T-cell (primary cell): ENCODE results near the gene CLEC4M. TPM values are rescaled to one million over a fixed set of nuclear protein-coding genes. Genes with fewer than 3 reads are reported as not detected.
A peak's percentile ranks its signal among the peaks of the same experiment; 100 is the strongest.

Experiments used
- ATAC-seq, 4 experiments: fragments of 200-7000 bp in 3 of 4; fragments of 150-1000 bp in 1 of 4; cut with Tn5 transposase; replicated peaks in 1 of 4; 1 replicate in 3 of 4; 2 replicates in 1 of 4; pipeline ENCODE4 v1.10.0; 2021; ENCODE audit warnings: moderate library complexity in 3 of 4, mild to moderate bottlenecking in 2 of 4, moderate number of reproducible peaks in 1 of 4
- CTCF ChIA-PET, 2 donors: fragments of 300-600 bp; sonication (Branson Sonifier 250); formaldehyde crosslinking; loops; one replicate each; lab custom pipeline; 2022; ENCODE audit warnings: antibody characterized with exemption in 2 of 2; lab: Charles Lee
- POLR2A ChIA-PET, 2 donors: fragments of 300-600 bp; sonication (Branson Sonifier 250); formaldehyde crosslinking; loops; one replicate each; lab custom pipeline; 2022; ENCODE audit warnings: antibody characterized with exemption in 2 of 2; lab: Charles Lee
- DNase-seq, 35 experiments: peaks; one replicate each; pipeline versions ENCODE4 v3.0.0 to v3.0.0-alpha.2; 2013 to 2023
- H3K27ac ChIP-seq: one replicate; pipeline ENCODE4 v1.5.1; 2013; ENCODE audit warnings: low read length
- H3K27me3 ChIP-seq, 2 experiments: replicated peaks in 1 of 2; 1 replicate in 1 of 2; 2 replicates in 1 of 2; pipeline versions ENCODE4 v1.6.1 to v1.7.0; 2013; ENCODE audit warnings: low read length in 1 of 2, mixed read lengths in 1 of 2; ENCODE audit not compliant: control insufficient read depth in 2 of 2, insufficient read depth in 2 of 2; ENCODE audit errors: extremely low read depth in 1 of 2
- H3K36me3 ChIP-seq, 2 donors: 1 replicate in 1 of 2; 2 replicates in 1 of 2; pipeline versions ENCODE4 v1.6.1 to v1.7.0; 2013; ENCODE audit warnings: low read length in 1 of 2; ENCODE audit not compliant: control insufficient read depth in 2 of 2, insufficient read depth in 1 of 2; ENCODE audit errors: extremely low read depth in 1 of 2
- H3K4me1 ChIP-seq, 2 experiments: 1 replicate in 1 of 2; 2 replicates in 1 of 2; pipeline versions ENCODE4 v1.6.1 to v1.7.0; 2013; ENCODE audit warnings: low read length in 2 of 2, mixed read lengths in 1 of 2; ENCODE audit not compliant: insufficient read depth in 2 of 2, control insufficient read depth in 1 of 2; ENCODE audit errors: extremely low read depth in 1 of 2
- H3K4me3 ChIP-seq, 2 donors: 1 replicate in 1 of 2; 2 replicates in 1 of 2; pipeline versions ENCODE4 v1.5.1 to v1.7.0; 2013; ENCODE audit warnings: mild to moderate bottlenecking in 2 of 2, low read length in 1 of 2, moderate library complexity in 1 of 2; ENCODE audit not compliant: control insufficient read depth in 1 of 2; ENCODE audit errors: extremely low read depth in 1 of 2
- H3K9me3 ChIP-seq: 2 replicates; pipeline ENCODE4 v1.7.0; 2013
- H3K27ac Mint-ChIP-seq, 2 donors: one replicate each; pipeline ENCODE4 v1.8.0; 2020 to 2021; ENCODE audit warnings: mild to moderate bottlenecking in 2 of 2, mixed read lengths in 2 of 2
- H3K27me3 Mint-ChIP-seq, 2 donors: one replicate each; pipeline ENCODE4 v1.8.0; 2021 to 2022; ENCODE audit warnings: mixed read lengths in 2 of 2
- H3K36me3 Mint-ChIP-seq: one replicate; pipeline ENCODE4 v1.8.0; 2021; ENCODE audit warnings: mixed read lengths
- H3K4me1 Mint-ChIP-seq, 3 donors: one replicate each; pipeline ENCODE4 v1.8.0; 2020 to 2022; ENCODE audit warnings: mixed read lengths in 3 of 3, mild to moderate bottlenecking in 1 of 3
- H3K4me3 Mint-ChIP-seq, 3 donors: one replicate each; pipeline ENCODE4 v1.8.0; 2020 to 2022; ENCODE audit warnings: mild to moderate bottlenecking in 3 of 3, mixed read lengths in 3 of 3, moderate library complexity in 3 of 3
- H3K9me3 Mint-ChIP-seq, 3 donors: one replicate each; pipeline ENCODE4 v1.8.0; 2020 to 2022; ENCODE audit warnings: mixed read lengths in 3 of 3
- WGBS: methylation state at CpG from one replicate; pipeline ENCODE4 v1.1.5; 2013; ENCODE audit warnings: missing lambda C conversion rate; ENCODE audit not compliant: insufficient coverage; 5-methylcytosine and 5-hydroxymethylcytosine counted together
- total RNA-seq, 35 experiments: library from RNA in 6 of 35; stranded (reverse) in 6 of 35; fragments of 120-200 nt in 1 of 35; gene quantifications; one replicate each; pipeline versions ENCODE4 v1.2.1 to v1.2.4 and lab custom pipeline; 2013 to 2026

The CLEC4M gene, protein sequence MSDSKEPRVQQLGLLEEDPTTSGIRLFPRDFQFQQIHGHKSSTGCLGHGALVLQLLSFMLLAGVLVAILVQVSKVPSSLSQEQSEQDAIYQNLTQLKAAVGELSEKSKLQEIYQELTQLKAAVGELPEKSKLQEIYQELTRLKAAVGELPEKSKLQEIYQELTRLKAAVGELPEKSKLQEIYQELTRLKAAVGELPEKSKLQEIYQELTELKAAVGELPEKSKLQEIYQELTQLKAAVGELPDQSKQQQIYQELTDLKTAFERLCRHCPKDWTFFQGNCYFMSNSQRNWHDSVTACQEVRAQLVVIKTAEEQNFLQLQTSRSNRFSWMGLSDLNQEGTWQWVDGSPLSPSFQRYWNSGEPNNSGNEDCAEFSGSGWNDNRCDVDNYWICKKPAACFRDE
- total RNA-seq (under 1 TPM in 2 of 5 donors, not detected in 3; 0.20 to 0.30 TPM), total RNA-seq (lab: John Stamatoyannopoulos, UW) (0 to 0.26 (median 0) reads per million in 29 experiments)
- total RNA-seq (2013): not detected

DNA sequence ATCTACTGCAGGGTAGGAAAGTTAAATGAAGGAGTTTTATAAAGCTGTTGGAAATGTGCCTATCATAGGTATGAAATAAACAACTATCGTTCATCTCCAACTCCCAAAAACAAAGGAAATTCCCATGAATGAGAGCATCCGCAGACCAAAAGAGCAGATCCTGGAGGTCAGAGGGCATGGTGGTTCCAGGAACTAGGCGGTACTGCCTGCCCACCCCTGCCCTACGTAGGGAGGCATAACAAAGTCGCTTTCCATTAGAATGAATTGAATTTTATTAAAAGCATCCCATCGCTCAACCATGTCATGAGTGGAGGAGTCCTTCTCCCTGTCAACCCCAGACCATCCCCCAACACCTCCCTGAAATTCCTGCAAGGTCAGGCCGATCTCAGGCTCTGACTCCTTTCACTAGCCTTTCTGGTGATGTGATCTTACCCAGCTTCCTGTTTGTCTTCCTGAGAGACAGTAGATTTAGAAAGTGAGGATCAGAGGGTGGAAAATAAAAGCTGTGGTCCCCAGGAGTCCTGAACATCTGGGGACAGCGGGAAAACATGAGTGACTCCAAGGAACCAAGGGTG lies at the start of gene CLEC4M:
CLEC4M (plus strand) TSS at position 525 of the 575 bp plus-strand sequence; CDS start at position 549, 24 bp downstream.
- peaks cover 3% of the 10 kb centered on the region for H3K36me3 Mint-ChIP-seq
- DNase-seq: no peak
- no peak within 1 kb of the TSS for H3K27ac Mint-ChIP-seq
- H3K27ac ChIP-seq: no peak within 1 kb of the TSS
- H3K4me1 Mint-ChIP-seq: peaks cover 8 to 10% (median 8%) of the 10 kb centered on the region in 3 donors
- 95% methylated on average over 3 of the region's 8 CpGs for WGBS
- H3K9me3 Mint-ChIP-seq: peaks cover 0 to 19% (median 18%) of the 10 kb centered on the region in 3 donors
- H3K4me3 ChIP-seq: no peak within 1 kb of the TSS
- CTCF ChIA-PET: no interaction called here
- POLR2A ChIA-PET: no interaction called here
- ATAC-seq: no peak
- H3K36me3 ChIP-seq: no peaks in the 10 kb centered on the region
- H3K9me3 ChIP-seq: peaks cover 5% of the 10 kb centered on the region
- peaks cover 0 to 10% of the 10 kb centered on the region in 2 donors for H3K27me3 Mint-ChIP-seq
- H3K4me3 Mint-ChIP-seq: no peak within 1 kb of the TSS
- peaks cover 0 to 39% of the 10 kb centered on the region in 2 experiments for H3K27me3 ChIP-seq
- no peaks in the 10 kb centered on the region for H3K4me1 ChIP-seq

DNA sequence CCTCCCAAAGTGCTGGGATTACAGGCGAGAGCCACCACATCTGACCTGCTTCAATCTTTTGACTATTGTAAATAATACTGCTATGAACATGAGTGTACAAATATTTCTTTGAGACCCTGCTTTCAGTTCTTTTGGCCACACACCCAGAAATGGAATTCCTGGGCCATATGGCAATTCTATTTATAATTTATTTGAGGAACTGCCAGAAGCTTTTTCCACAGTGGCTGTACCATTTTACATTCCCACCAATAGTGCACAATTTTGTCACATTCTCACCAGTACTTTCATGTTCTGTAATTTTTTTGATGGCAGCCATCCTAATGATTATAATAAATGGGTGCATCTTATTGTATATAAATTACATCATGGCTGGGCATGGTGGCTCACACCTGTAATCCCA lies 47.4 kb upstream of the CLEC4M start:
- WGBS: no CpG with 5 or more reads among the region's 1 CpG
- Mint-ChIP-seq H3K9me3 (peaks cover 0 to 4% (median 4%) of the 10 kb centered on the region in 3 donors), H3K4me1 (peaks cover 6 to 15% (median 11%) of the 10 kb centered on the region in 3 donors), H3K36me3 (no peaks in the 10 kb centered on the region), H3K27me3 (no peaks in the 10 kb centered on the region), H3K4me3 (no peak overlapping the region), H3K27ac (no peak overlapping the region)
- peaks cover 0 to 4% of the 10 kb centered on the region in 2 experiments for H3K27me3 ChIP-seq
- no peaks in the 10 kb centered on the region for H3K36me3 ChIP-seq
- H3K27ac ChIP-seq: no peak overlapping the region
- CTCF ChIA-PET: no interaction called here
- peaks cover 0 to 16% of the 10 kb centered on the region in 2 experiments for H3K4me1 ChIP-seq
- no peak overlapping the region for H3K4me3 ChIP-seq
- no peaks in the 10 kb centered on the region for H3K9me3 ChIP-seq
- POLR2A ChIA-PET: no interaction called here
- no peak for ATAC-seq
- no peak for DNase-seq

DNA sequence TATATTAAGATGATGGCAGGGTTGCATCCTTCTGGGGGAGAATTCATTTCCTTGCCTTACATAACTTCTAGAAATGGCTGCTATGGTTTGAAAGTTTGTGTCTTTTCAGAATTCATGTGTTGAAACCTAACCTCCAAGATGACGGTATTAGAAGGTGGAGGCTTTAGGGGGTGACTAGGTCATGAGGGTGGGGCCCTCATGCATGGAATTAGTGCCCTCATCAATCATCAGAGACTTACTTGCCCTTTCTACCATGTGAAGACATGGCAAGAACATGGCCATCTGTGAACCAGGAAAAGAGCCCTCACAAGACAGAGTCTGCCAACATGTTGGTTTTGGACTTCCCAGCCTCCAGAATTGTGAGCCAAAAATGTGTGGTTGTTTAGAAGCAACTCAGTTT lies 46.3 kb upstream of the CLEC4M start:
- DNase-seq: no peak
- Mint-ChIP-seq H3K27ac (no peak overlapping the region), H3K36me3 (no peaks in the 10 kb centered on the region), H3K27me3 (no peaks in the 10 kb centered on the region), H3K4me3 (no peak overlapping the region), H3K9me3 (peaks cover 0 to 4% (median 4%) of the 10 kb centered on the region in 3 donors), H3K4me1 (peaks cover 6 to 14% (median 8%) of the 10 kb centered on the region in 3 donors)
- CTCF ChIA-PET: no interaction called here
- Histone ChIP-seq H3K27me3 (peaks cover 0 to 4% of the 10 kb centered on the region in 2 experiments), H3K4me3 (no peak overlapping the region), H3K36me3 (no peaks in the 10 kb centered on the region), H3K9me3 (no peaks in the 10 kb centered on the region), H3K4me1 (peaks cover 0 to 16% of the 10 kb centered on the region in 2 experiments), H3K27ac (no peak overlapping the region)
- ATAC-seq: no peak
- WGBS: no CpG with 5 or more reads among the region's 1 CpG
- POLR2A ChIA-PET: no interaction called here

DNA sequence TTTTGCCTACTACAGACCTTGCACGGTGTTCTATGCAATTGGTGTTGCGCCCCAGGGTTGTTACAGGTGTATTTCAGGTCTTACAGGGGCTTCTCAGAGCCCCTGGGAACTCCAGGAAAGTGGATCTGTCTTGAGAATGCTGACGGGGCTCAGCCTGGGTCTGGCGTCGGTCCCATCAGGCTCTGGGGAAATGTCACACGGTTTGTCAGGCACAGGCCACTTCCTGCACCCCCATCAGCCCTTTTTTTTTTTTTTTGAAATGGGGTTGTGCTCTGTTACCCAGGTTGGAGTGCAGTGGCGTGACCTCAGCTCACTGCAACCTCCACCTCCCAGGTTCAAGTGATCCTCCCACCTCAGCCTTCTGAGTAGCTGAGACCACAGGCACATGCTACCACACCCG lies 44.4 kb upstream of the CLEC4M start:
- H3K27me3 ChIP-seq: peaks cover 0 to 8% of the 10 kb centered on the region in 2 experiments
- no peaks in the 10 kb centered on the region for H3K9me3 ChIP-seq
- ChIA-PET CTCF (no interaction called here), POLR2A (no interaction called here)
- H3K36me3 ChIP-seq: no peaks in the 10 kb centered on the region
- Mint-ChIP-seq H3K9me3 (peaks cover 0 to 4% (median 4%) of the 10 kb centered on the region in 3 donors), H3K4me3 (peak overlapping the region in 2 of 3 donors; percentile 13 to 43), H3K27me3 (no peaks in the 10 kb centered on the region), H3K27ac (peak overlapping the region in 1 of 2 donors; percentile 52), H3K4me1 (peaks cover 6 to 14% (median 8%) of the 10 kb centered on the region in 3 donors), H3K36me3 (no peaks in the 10 kb centered on the region)
- H3K4me3 ChIP-seq: no peak overlapping the region
- peaks cover 0 to 16% of the 10 kb centered on the region in 2 experiments for H3K4me1 ChIP-seq
- peak in 2 of 4 experiments; percentile 53 to 68 for ATAC-seq
- no peak overlapping the region for H3K27ac ChIP-seq
- peak in 10 of 35 experiments; percentile 6 to 45 (median 12) for DNase-seq
- 80% methylated on average over 3 of the region's 8 CpGs for WGBS

DNA sequence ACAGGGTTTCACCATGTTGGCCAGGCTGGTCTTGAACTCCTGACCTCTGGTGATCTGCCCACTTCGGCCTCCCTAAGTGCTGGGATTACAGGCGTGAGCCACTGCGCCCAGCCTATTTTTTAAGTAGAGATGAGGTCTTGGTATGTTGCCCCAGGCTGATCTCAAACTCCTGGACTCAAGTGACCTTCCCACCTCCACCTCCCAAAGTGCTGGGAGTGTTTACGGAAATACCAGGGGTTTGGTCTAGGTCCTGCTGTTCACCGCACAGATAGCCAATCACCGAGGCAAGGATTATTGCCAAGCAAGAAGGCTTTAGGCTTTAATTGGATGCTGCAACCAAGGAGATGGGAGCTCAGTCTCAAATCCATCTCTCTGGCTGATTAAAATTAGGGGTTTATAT lies 42.7 kb upstream of the CLEC4M start:
- DNase-seq (no peak), ATAC-seq (no peak)
- no CpG with 5 or more reads among the region's 6 CpGs for WGBS
- Histone ChIP-seq H3K27ac (no peak overlapping the region), H3K36me3 (no peaks in the 10 kb centered on the region), H3K27me3 (peaks cover 0 to 8% of the 10 kb centered on the region in 2 experiments), H3K4me1 (peaks cover 0 to 16% of the 10 kb centered on the region in 2 experiments), H3K9me3 (no peaks in the 10 kb centered on the region), H3K4me3 (no peak overlapping the region)
- Mint-ChIP-seq H3K36me3 (no peaks in the 10 kb centered on the region), H3K27me3 (peaks cover 0 to 2% of the 10 kb centered on the region in 2 donors), H3K9me3 (peaks cover 0 to 4% (median 4%) of the 10 kb centered on the region in 3 donors), H3K4me1 (peaks cover 6 to 9% (median 8%) of the 10 kb centered on the region in 3 donors), H3K27ac (no peak overlapping the region), H3K4me3 (no peak overlapping the region)
- POLR2A ChIA-PET: no interaction called here
- CTCF ChIA-PET: no interaction called here

DNA sequence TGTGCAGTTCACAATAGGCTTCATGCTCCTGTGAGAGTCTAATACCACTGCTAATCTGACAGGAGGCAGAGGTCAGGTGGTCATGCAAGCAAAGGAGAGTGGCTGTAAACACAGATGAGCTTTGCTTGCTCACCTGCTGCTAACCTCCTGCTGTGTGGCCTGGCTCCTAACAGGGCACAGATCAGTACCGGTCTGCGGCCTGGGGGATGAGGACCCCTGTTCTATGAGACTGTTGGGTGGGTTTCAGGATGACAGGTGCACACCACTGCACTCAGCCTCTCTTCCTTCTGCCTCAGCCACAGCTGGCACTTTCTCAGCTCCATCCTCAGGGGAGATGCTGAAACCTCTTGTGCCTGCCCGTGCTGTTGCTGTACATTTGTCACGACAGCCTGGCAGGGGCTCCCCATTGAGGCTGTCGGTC lies 40.8 kb upstream of the CLEC4M start:
- Histone ChIP-seq H3K27ac (no peak overlapping the region), H3K4me3 (no peak overlapping the region), H3K9me3 (no peaks in the 10 kb centered on the region), H3K4me1 (peaks cover 0 to 16% of the 10 kb centered on the region in 2 experiments), H3K27me3 (peaks cover 0 to 10% of the 10 kb centered on the region in 2 experiments), H3K36me3 (no peaks in the 10 kb centered on the region)
- Mint-ChIP-seq H3K4me1 (peaks cover 6 to 8% (median 8%) of the 10 kb centered on the region in 3 donors), H3K36me3 (no peaks in the 10 kb centered on the region), H3K4me3 (no peak overlapping the region), H3K9me3 (no peaks in the 10 kb centered on the region), H3K27me3 (peaks cover 1 to 2% of the 10 kb centered on the region in 2 donors), H3K27ac (no peak overlapping the region)
- ChIA-PET POLR2A (interaction anchor here in 1 of 2 donors (0.6 kb wide), 1 partner anchor 454 kb away, joined by 3 read pairs; no protein-coding TSS in a partner anchor), CTCF (no interaction called here)
- WGBS: 80% methylated on average over 3 of the region's 5 CpGs
- ATAC-seq: no peak
- no peak for DNase-seq
